ENCODE data around the gene RGMA.

- no peak for TF ChIP-seq CTCF (conservative IDR thresholded peaks at IDR 0.05; ENCODE audit: low read length)
- TF ChIP-seq EZH2phosphoT487 (IDR thresholded peaks at IDR 0.05; ENCODE audit: borderline replicate concordance, low read depth, low read length): no peak
These were observed 48.5 kb downstream of the RGMA start for GRCh38 chr15:93040288-93041158.

Data from OCI-LY7 (cell line).